T1000 (cell line): ENCODE measurements around the gene SNTB2.
"Not testable (repeated sequence)": the region's sequence is repeated elsewhere in the genome, so short reads cannot be mapped to it uniquely, and the experiment has no call there.

Experiments used
- DNase-seq: peaks from one replicate; lab custom pipeline; 2025; ENCODE audit warnings: mixed read lengths; lab: John Stamatoyannopoulos, UW

The SNTB2 gene

DNA sequence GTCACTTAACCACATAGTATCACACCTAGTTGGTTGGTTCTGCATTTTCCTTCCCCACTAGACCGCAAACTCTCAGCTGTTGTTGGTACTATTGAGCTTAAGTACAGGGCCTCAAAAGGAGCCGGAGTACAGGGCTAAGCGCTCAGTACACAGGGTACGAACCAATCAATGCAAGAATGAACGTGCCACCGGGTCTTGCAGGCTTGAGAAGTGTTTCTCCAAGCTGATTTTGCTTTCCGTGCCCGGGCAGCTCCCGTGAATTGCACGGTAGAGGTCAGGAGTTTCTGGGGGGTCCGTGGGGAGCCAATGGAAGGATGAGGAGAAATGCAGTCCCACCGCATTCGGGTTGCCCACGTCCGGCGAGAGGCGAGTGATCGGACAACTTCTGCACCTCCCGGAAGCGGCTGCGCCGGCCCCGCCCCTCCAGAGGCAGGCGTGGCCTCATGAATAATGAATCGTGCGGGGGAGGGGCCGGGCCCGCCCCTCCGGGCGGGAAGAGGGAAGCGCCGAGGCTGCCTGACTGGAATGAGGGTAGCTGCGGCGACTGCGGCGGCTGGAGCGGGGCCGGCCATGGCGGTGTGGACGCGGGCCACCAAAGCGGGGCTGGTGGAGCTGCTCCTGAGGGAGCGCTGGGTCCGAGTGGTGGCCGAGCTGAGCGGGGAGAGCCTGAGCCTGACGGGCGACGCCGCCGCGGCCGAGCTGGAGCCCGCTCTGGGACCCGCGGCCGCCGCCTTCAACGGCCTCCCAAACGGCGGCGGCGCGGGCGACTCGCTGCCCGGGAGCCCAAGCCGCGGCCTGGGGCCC is at the start of gene SNTB2:
Gene SNTB2 (plus strand): TSS at position 523 of the 804 bp plus-strand sequence. CDS start 3 bp downstream, at position 526.
- DNase-seq = peak; percentile 72

DNA sequence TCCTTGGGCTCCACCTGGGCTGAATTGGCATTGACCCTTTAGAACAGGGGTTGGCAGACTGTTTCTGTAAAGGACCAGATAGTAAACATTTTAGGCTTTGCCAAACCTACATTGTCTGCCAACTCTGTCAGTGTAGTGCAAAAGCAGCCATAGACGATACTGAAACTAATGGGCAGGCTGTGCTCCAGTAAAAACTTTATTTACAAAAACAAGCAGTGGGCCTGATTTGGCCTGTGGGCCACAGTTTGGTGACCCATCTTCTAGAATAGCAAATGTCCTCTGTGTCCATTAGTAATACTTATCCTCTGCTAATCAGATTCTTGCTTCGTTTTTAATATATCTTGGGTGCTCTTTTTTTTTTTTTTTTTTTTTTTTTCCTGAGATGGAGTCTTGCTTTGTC is 48.4 kb upstream of the SNTB2 start:
- DNase-seq = no peak

DNA sequence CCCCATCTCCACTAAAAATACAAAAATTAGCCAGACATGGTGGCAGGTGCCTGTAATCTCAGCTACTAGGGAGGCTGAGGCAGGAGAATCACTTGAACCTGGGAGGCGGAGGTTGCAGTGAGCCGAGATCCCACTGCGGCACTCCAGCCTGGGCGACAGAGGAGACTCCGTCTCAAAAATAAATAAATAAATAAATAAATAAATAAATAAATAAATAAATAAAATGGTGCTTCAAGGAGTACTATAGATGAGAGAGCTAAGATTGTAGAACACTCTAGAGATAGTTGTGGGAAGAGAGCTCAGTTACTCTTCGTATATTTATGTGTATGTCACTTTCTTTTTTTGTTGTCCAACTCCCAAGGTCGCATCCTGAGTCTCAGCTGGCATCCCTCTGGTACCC is 47.5 kb upstream of the SNTB2 start:
- DNase-seq = not testable (repeated sequence)

- DNase-seq = no peak
These were observed 46.0 kb upstream of the SNTB2 start for GRCh38 chr16:69141014-69141413.

GRCh38 chr16:69141936-69142335 is 45.0 kb upstream of the SNTB2 start:
- DNase-seq = no peak

DNA sequence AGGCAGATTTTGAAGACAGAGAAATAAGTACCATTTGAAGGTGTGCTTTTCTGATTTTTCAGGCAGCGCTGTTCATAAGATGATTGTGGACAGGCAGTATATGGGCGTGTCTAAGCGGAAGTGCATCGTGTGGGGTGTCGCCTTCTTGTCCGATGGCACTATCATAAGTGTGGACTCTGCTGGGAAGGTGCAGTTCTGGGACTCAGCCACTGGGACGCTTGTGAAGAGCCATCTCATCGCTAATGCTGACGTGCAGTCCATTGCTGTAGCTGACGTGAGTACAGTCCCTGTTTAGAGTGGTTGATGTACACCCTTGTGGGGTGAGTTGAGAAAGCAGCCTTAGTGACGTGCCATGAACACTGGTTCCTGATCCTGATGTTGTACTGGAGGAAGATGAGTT is 43.8 kb upstream of the SNTB2 start:
- DNase-seq = no peak

DNA sequence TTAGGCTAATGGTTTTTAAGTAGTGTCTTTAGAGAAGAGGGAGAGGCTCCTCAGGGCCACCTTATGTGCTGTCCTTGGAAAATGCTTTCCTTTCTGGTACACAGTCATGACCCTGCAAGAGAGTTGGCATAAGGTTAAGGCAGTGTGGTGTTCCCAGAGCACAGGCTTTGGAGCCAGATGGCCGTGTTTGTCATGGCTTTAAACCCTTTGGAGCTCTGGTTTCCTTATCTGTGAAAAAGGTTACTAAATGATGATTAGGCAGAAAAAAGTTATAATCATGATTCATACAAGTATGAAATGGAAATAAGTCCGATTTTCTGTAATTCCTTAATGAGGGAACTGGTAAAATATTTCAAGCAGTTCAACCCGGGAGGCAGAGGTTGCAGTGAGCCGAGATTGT is 41.3 kb upstream of the SNTB2 start:
- no peak for DNase-seq

GRCh38 chr16:69149621-69150020 is 37.3 kb upstream of the SNTB2 start:
- not testable (repeated sequence) for DNase-seq

DNA sequence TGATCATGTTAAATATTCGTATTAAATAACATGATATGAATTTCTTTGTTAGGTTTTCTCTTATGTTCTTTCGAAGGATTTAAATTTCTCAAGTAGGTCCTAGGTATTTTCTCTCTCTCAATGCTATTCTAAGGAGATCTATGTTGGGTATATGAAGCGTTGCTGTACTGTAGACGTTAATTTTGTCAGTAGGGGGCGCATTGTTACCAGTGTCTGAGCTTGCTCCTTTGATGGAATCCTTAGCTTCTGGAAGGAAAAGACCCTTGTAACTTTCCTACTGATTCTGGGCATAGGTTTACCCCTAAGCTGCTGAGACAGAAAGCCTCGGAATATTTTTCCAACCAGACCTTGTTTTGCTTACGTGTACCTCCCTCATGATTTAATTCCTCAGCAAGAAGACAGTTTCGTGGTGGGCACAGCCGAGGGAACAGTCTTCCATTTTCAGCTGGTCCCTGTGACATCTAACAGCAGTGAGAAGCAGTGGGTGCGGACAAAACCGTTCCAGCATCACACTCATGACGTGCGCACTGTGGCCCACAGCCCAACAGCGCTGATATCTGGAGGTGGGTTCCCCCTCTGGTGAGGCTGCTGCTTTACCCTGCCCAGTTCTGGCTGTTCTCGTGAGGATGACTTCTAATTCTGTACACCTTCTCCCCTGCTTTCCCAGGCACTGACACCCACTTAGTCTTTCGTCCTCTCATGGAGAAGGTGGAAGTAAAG is 36.7 kb upstream of the SNTB2 start:
- DNase-seq = no peak

- no peak for DNase-seq
These were observed 29.8 kb upstream of the SNTB2 start for GRCh38 chr16:69157196-69157595.

DNA sequence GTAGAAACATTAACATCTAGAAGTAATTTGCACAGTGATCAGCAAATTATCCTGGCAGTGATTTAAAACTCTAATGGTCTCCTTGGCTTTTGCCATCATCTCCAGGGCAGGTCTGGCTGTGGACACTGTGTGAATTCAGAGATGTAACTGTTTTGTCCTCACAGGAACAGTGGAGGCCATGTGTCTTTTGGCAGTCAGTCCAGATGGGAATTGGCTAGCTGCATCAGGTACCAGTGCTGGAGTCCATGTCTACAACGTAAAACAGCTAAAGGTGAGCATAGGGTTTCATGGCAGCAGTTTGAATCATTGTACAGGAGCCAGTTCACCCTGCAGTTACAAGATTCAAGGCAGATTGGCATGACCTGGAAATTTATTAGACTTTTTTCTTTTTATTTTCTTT is 26.8 kb upstream of the SNTB2 start:
- DNase-seq = no peak

- no peak for DNase-seq
These were observed 21.4 kb upstream of the SNTB2 start for GRCh38 chr16:69165584-69165983.

- no peak for DNase-seq
These were observed 20.6 kb upstream of the SNTB2 start for GRCh38 chr16:69166221-69166833.

DNA sequence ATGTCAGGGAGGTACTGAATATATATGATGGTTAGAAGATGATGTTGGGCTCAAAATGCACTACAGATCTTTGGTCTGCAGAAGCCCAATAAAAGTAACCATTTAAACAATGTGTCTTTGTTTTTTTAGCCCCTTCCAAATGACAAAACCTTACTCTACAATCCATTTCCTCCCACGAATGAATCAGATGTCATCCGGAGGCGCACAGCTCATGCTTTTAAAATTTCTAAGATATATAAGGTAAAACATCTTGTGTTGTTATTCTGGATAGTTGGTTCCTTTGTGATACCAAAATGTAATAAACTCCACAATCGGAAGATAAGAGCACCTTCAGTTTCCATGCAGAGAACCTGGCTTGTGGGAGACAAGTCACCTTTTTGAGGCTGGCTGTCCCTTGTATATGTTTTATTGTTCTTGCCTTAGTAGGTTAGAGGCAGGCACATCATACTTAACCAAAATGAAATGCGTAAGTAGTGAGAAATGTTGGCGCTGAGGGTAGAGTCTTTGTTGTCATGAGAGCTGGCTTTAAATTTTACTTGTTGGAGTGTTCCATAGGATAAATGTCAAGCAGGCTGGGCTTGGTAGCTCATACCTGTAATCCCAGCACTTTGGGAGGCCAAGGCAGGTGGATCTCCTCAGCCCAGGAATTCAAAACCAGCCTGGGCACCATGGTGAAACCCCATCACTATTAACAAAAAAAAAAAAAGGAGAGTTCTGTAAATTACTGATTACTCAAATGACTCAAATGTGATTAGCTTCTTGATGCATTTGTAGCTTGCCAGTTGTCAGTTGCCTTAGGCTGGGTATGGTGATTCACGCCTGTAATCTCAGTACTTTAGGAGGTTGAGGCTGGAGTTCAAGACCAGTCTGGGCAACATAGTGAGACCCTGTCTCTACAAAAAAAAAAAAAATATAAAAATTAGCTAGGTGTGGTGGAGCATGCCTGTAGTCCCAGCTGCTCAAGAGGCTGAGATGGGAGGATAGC is 19.7 kb upstream of the SNTB2 start:
- no peak for DNase-seq

- no peak for DNase-seq
These were observed 17.9 kb upstream of the SNTB2 start for GRCh38 chr16:69169051-69169450.

GRCh38 chr16:69169607-69170352 is 17.2 kb upstream of the SNTB2 start:
- DNase-seq = no peak

DNA sequence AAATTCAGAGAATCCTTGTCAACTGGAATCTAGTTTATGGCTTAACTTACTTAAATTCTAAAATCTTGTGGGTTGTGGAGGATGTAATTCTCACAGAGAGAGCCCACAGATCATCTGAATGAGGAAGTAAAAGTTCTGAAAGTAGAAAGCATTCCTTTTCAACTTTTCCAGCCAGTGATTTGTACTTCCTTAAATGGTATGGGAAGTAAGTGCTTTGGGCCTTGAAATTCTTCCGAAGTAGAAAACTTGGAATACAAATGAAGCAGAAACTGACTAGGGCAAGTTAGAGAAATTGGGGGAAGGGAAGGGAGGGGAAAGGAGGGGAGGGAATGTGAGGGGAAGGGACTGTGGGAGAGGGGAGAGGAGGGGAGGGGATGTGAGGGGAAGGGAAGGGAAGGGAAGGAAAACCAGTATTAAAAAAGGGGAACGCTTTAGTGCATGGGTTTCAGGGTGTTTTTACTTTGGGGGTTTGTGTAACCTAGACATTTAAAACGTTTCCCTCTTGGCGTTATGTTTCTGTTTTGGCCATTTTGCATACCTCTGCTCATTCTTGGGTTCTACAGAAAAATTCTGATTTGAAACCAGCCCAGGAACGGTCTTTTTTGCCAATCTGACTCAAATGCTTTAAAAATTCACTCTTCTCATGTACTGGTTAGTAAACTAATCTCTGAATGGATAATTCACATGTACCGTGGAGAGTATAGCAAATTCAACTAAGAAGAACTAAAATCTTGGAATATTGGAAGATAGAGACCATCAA is 15.5 kb upstream of the SNTB2 start:
- no peak for DNase-seq

DNA sequence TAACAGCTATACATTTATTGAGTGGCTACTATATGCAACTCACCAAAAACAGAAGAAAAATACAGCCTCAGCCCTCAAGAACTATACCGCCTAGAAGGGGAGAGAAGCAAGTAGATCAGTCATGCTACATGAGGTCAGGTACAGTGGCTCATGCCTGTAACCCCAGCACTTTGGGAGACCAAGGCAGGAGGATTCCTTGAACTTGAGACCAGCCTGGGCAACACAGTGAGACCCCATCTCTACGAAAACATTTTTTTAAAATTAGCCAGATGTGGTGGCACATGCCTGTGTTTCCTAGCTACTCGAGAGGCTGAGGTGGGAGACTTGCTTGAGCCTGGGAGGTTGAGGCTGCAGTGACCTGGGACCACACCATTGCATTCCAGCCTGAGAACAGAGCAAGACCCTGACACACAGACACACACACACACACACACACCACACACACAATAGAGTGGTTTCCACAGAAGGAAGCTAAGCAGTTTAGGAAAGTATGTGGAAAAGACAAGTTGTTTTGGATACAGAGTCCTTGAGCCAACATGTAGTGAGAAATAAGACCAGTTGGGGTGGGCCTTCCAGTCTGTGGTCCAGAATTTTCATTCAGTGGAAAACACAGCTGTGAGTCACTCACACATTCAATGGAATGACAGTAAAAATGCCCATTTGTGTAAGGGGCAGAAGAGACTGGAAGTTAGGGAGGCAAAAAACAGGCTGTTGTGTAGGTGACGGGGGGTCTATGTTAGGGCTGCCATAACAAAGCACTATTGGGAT is 10.7 kb upstream of the SNTB2 start:
- no peak for DNase-seq

DNA sequence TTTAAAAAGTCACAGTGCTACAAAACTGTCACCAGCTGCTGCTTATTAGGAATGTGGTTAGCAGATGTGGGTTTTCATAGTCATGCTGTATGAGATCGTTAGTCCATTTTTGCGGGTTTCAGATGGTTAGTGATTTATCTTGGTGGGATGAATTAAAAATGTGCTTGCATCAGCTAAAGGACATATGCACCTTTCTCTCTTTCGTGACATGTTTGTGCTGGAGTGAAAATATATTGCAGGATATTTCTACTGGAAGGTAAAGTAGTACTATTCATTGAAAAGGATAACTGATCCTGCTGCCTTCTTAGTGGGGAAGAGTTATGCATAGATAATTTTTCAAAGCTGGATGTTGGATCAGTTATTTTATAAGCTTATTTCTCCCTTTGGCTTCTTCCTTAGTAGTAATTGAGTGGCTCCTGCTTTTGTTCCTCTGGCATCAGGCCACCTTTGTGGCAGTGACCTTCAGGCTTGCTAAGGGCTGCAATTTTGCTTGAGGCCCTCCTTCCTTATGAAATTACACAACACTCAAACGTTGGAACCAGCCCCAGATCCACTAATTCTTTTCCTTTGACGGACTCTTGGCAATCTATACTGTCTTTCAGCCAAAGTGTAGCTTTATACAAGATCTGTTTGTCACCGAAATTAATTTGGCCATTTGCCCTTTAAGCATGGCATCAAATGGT is 7.5 kb upstream of the SNTB2 start:
- peak; percentile 29 for DNase-seq
